Keratinocyte (primary cell): ENCODE measurements around the gene COL6A2. TPM values are rescaled to one million over a fixed set of nuclear protein-coding genes. Genes with fewer than 3 reads are reported as not detected.

ENCODE experiments used
- DNase-seq: peaks from one replicate; pipeline ENCODE4 v3.0.0-alpha.2; 2011; ENCODE audit warnings: low read depth, missing footprints, low spot score
- FAIRE-seq: peaks from 2 replicates; lab custom pipeline; 2011; peaks lifted over from hg19 to GRCh38; lab: Jason Lieb, UNC
- H2AFZ ChIP-seq: 2 replicates; pipeline ENCODE4 v1.6.0; 2012; ENCODE audit warnings: low read length, control low read depth, inconsistent platforms; ENCODE audit not compliant: control insufficient read depth
- H3K27ac ChIP-seq: 2 replicates; pipeline ENCODE4 v1.5.1; 2011; ENCODE audit warnings: low read length; ENCODE audit not compliant: control insufficient read depth, insufficient read depth
- H3K27me3 ChIP-seq: 3 replicates; pipeline ENCODE4 v1.6.0; 2011; ENCODE audit warnings: low read length; ENCODE audit not compliant: control insufficient read depth, insufficient read depth; ENCODE audit errors: extremely low read depth
- H3K36me3 ChIP-seq, 2 experiments: 2 replicates in 1 of 2; 3 replicates in 1 of 2; pipeline ENCODE4 v1.5.1; 2011; ENCODE audit warnings: low read length in 2 of 2, mild to moderate bottlenecking in 1 of 2; ENCODE audit not compliant: control insufficient read depth in 2 of 2, insufficient read depth in 2 of 2; ENCODE audit errors: extremely low read depth in 1 of 2
- H3K4me1 ChIP-seq: 3 replicates; pipeline ENCODE4 v1.5.1; 2011; ENCODE audit warnings: low read length; ENCODE audit not compliant: control insufficient read depth, insufficient read depth; ENCODE audit errors: extremely low read depth
- H3K4me2 ChIP-seq: 3 replicates; pipeline ENCODE4 v1.6.0; 2011; ENCODE audit warnings: low read depth, low read length; ENCODE audit not compliant: control insufficient read depth, insufficient read depth; ENCODE audit errors: extremely low read depth
- H3K4me3 ChIP-seq, 3 experiments: fragments of 200-600 bp in 1 of 3; sonication (generic) in 1 of 3; 2 replicates in 2 of 3; 3 replicates in 1 of 3; pipeline ENCODE4 v1.5.1; 2011 to 2016; ENCODE audit warnings: low read length in 3 of 3, mild to moderate bottlenecking in 3 of 3, control low read depth in 2 of 3, inconsistent platforms in 1 of 3, low read depth in 1 of 3, mixed read lengths in 1 of 3, mixed run types in 1 of 3, moderate library complexity in 1 of 3; ENCODE audit not compliant: control insufficient read depth in 2 of 3, insufficient read depth in 2 of 3; ENCODE audit errors: extremely low read depth in 1 of 3
- H3K79me2 ChIP-seq: 2 replicates; pipeline ENCODE4 v1.6.0; 2012; ENCODE audit warnings: low read length; ENCODE audit not compliant: control insufficient read depth, insufficient read depth
- H3K9ac ChIP-seq: 3 replicates; pipeline ENCODE4 v1.6.0; 2011; ENCODE audit warnings: low read length; ENCODE audit not compliant: control insufficient read depth, insufficient read depth; ENCODE audit errors: extremely low read depth
- H3K9me1 ChIP-seq: 3 replicates; pipeline ENCODE4 v1.6.0; 2011; ENCODE audit warnings: low read length; ENCODE audit not compliant: control insufficient read depth, insufficient read depth; ENCODE audit errors: extremely low read depth
- H3K9me3 ChIP-seq: 2 replicates; pipeline ENCODE4 v1.5.1; 2012; ENCODE audit warnings: low read depth, low read length; ENCODE audit not compliant: control insufficient read depth
- H4K20me1 ChIP-seq: 3 replicates; pipeline ENCODE4 v1.6.0; 2011; ENCODE audit warnings: low read length; ENCODE audit not compliant: control insufficient read depth, insufficient read depth; ENCODE audit errors: extremely low read depth
- CTCF ChIP-seq, 3 experiments: IDR thresholded peaks in 1 of 3; conservative IDR thresholded peaks in 1 of 3; optimal IDR thresholded peaks in 1 of 3; 2 replicates in 2 of 3; 3 replicates in 1 of 3; pipeline versions ENCODE3 to v1.5.1; 2011; ENCODE audit warnings: low read length in 3 of 3, mild to moderate bottlenecking in 3 of 3, moderate library complexity in 2 of 3, control low read depth in 1 of 3, inconsistent platforms in 1 of 3; ENCODE audit not compliant: insufficient read depth in 2 of 3; ENCODE audit errors: extremely low read depth in 1 of 3
- EZH2 ChIP-seq: IDR thresholded peaks from one replicate; pipeline ENCODE4 v1.6.1; 2012; ENCODE audit warnings: inconsistent platforms, mild to moderate bottlenecking, low read length, moderate library complexity
- dilution Hi-C: fragments of 300-500 bp; cut with MboI; formaldehyde crosslinking; loops from one replicate; pipeline ENCODE4 v1.7.0; 2020; ENCODE audit warnings: low sequenced_read_pairs; ENCODE audit not compliant: extremely low pct_ligation_motif_present
- polyA plus RNA-seq, 5 experiments: library from polyadenylated mRNA; depleted of rRNA in 3 of 5; stranded (reverse) in 3 of 5; stranded (forward) in 1 of 5; unstranded in 1 of 5; fragments of >200 nt; gene quantifications; 1 replicate in 1 of 5; 2 replicates in 3 of 5; 3 replicates in 1 of 5; pipeline versions ENCODE4 v1.2.1 to v1.2.3, GENCODE V29; 2011 to 2012; ENCODE audit warnings: missing spikeins in 2 of 5, low read depth in 1 of 5, low replicate concordance in 1 of 5

Gene COL6A2
- polyA plus RNA-seq, 1 donor (not counting 4 experiments of a cell fraction or from before 2014, with no cell fraction given): 0.03 TPM

DNA sequence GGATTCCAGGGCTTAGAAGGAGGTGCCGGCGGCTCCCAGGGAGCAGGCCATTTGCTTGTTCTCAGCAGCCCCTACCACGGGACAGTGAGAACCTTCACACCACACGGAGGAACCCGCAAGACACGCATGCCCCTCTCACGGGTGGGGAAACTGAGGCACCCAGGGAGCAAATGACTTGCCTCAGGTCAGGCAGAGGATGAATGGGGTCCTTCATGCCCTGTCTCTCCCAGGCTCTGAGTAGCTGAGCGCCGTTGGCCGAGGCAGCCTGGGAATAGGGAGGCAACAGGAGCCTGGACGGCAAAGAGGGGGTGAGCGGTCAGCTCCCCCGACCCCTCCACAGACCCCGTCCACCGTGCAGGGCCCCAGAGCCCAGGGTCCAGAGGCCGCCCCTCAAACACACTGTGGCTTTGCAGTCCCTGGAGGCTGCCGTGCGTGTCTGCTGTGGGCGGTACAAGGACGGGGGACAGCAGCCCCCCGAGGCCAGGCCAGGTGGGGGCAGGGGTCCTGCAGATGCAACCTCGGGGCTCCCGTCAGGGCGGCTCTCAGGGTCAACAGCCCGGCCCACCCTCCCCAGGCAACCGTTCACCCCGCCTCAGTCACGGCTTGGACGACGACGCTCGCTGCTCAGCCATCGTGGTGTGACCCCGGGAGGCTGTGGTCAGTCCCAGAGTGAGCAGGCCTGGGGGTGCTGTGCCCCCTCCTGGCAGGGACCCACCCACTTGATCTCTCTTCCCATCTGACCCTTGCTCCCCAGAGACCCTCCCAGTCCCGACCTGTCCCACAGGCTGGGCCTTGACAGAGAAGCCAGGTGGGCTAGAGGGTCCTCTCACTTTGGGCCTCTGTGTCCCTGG, 15.8 kb upstream of the COL6A2 start:
- no peak for DNase-seq
- no peak overlapping the region for H3K9ac ChIP-seq
- H3K4me1 ChIP-seq: no peaks in the 10 kb centered on the region

GRCh38 chr21:46082713-46082962, 15.3 kb upstream of the COL6A2 start:
- H3K4me2 ChIP-seq: no peak overlapping the region
- dilution Hi-C loops: no loop called here
- no peak for DNase-seq
- no peak overlapping the region for H2AFZ ChIP-seq
- no peak for FAIRE-seq
- no peaks in the 10 kb centered on the region for H3K9me3 ChIP-seq
- no peaks in the 10 kb centered on the region for H4K20me1 ChIP-seq
- no peaks in the 10 kb centered on the region for H3K36me3 ChIP-seq
- no peaks in the 10 kb centered on the region for H3K4me1 ChIP-seq
- H3K27me3 ChIP-seq: peaks cover 34% of the 10 kb centered on the region
- no peak overlapping the region for H3K27ac ChIP-seq
- no peak for TF ChIP-seq EZH2
- TF ChIP-seq CTCF (optimal IDR thresholded peaks at IDR 0.05 in 1 of 3, IDR thresholded peaks at IDR 0.05 in 1 of 3, conservative IDR thresholded peaks at IDR 0.05 in 1 of 3; ENCODE audit: extremely low read depth in 1 of 3, insufficient read depth in 2 of 3, low read length in 3 of 3): no peak
- H3K9me1 ChIP-seq: no peaks in the 10 kb centered on the region
- H3K9ac ChIP-seq: no peak overlapping the region
- H3K4me3 ChIP-seq: no peak overlapping the region
- H3K79me2 ChIP-seq: no peaks in the 10 kb centered on the region

More for the DNA sequence above, 15.8 kb upstream of the COL6A2 start:
- Histone ChIP-seq H3K4me3 (no peak overlapping the region), H3K9me1 (no peaks in the 10 kb centered on the region), H2AFZ (no peak overlapping the region), H3K27ac (no peak overlapping the region), H3K4me2 (no peak overlapping the region), H4K20me1 (no peaks in the 10 kb centered on the region), H3K36me3 (no peaks in the 10 kb centered on the region), H3K79me2 (no peaks in the 10 kb centered on the region), H3K27me3 (peaks cover 34% of the 10 kb centered on the region), H3K9me3 (no peaks in the 10 kb centered on the region)
- no peak for FAIRE-seq
- dilution Hi-C loops: no loop called here
- no peak for TF ChIP-seq CTCF (optimal IDR thresholded peaks at IDR 0.05 in 1 of 3, IDR thresholded peaks at IDR 0.05 in 1 of 3, conservative IDR thresholded peaks at IDR 0.05 in 1 of 3; ENCODE audit: extremely low read depth in 1 of 3, insufficient read depth in 2 of 3, low read length in 3 of 3)
- TF ChIP-seq EZH2: no peak
